Astrocyte (in vitro differentiated cells and primary cell): ENCODE results near the gene GALNT8.

Source experiments
- EZH2 ChIP-seq: IDR thresholded peaks from 2 replicates; pipeline ENCODE4 v1.6.1; 2012; ENCODE audit warnings: mild to moderate bottlenecking, low read length, inconsistent platforms; ENCODE audit not compliant: insufficient read depth
- TF ChIP-seq, protein P1 (sequence below): IDR thresholded peaks from 2 replicates; pipeline ENCODE4 v1.5.1; 2011; ENCODE audit warnings: low read depth, mild to moderate bottlenecking, inconsistent platforms, low read length, moderate library complexity; ENCODE audit not compliant: insufficient read depth

DNA sequence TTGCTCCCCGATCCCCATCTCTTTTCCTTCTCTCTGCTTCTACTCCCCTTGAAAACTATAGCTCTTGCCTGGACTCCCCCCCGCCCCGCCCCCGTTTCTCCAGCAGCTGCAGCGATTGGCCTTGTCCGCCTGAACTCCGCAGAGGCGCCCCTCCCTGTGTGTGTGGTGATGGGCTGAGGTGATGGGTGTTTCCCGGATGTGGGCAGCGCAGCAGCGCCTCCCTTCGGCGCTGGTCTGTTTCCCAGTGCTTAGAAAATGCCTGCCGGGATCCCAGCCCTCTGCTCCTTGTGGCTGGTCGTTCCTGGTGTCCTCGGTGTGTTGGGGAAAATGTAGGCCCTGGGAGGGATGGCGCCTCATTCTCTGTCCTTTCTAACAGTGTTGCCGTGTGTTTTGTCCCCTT lies 43.3 kb downstream of the GALNT8 start:
- no peak for TF ChIP-seq EZH2
- TF ChIP-seq, protein P1, sequence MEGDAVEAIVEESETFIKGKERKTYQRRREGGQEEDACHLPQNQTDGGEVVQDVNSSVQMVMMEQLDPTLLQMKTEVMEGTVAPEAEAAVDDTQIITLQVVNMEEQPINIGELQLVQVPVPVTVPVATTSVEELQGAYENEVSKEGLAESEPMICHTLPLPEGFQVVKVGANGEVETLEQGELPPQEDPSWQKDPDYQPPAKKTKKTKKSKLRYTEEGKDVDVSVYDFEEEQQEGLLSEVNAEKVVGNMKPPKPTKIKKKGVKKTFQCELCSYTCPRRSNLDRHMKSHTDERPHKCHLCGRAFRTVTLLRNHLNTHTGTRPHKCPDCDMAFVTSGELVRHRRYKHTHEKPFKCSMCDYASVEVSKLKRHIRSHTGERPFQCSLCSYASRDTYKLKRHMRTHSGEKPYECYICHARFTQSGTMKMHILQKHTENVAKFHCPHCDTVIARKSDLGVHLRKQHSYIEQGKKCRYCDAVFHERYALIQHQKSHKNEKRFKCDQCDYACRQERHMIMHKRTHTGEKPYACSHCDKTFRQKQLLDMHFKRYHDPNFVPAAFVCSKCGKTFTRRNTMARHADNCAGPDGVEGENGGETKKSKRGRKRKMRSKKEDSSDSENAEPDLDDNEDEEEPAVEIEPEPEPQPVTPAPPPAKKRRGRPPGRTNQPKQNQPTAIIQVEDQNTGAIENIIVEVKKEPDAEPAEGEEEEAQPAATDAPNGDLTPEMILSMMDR = no peak
